GF-D8 (cell line): ENCODE data around the gene MAP1B.
"Not testable (repeated sequence)": the region's sequence is repeated elsewhere in the genome, so short reads cannot be mapped to it uniquely, and the experiment has no call there.

Experiments
- DNase-seq: peaks from one replicate; lab custom pipeline; 2025; lab: John Stamatoyannopoulos, UW

Gene MAP1B

GRCh38 chr5:72161951-72162350 is 54.7 kb downstream of the MAP1B start:
- DNase-seq = no peak

DNA sequence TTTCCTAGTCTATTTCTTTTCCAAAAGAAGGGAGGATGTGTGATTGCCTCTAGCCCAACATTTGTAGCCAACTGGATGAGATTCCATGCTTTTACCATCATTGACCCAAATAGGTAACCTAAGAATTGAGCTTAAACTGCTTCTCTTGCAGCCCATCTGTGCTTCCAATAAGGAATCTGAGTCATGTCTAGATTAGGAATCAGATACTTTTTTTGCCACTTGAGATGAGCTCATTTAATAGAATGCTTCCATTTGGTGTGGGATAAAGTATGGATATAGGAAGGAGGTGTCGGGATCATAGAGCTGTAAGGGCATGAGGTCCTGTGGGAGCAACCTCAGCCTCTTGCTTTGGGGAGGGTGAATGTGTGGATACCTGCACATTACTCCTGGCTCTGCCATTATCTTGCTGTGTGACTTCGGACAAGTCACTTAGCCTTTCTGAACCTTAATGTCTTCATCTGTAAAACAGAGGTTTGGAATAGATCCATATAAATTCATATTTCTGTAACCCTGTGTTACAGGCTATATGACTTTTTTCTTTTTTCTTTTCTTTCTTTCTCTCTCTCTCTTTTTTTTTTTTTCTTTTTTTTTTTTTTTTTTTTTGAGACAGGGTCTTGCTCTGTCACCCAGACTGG is 56.2 kb downstream of the MAP1B start:
- no peak for DNase-seq

DNA sequence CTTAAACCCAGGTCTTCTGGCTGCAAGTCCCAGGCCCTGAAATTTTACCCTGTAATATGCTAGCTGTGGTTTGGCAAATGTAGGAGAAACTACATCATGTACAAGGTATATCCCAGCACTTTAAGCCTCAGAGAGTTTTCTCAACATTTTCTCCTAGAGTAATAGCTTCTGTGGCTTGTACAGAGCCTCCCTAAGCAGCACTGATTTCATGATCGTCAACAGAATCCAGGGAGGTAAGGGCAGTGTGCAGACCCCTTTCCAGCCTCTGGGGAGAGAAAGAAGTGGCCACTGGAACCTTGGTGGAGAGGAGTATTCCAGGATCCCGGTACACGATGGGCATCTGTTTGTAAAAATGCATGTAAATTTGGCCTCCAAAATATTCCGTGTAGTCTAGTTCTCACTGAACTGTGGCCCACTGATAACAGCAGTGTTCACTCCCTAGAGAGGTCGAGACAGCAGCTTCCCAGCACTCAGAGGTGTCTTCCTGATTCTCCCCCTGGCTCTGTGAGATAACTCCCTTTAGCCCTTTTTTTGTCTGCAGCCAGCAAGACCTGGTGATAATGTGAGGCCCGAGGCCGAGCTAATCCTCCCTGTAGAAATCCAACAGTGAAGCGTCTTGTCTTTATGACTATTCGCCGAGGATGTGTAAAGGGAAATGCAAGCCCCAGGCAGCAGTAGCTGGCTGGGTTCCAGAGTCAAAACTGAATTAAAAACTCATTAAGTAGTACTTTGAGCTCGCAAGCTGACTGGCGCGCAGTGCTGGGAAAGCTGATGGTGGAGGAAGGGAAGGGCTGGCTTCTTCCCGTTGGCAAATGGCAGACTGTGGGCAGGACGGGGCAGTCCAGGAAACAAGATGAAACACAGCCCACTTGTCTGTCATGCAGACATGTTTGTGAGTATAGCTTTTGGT is 59.0 kb downstream of the MAP1B start:
- no peak for DNase-seq

DNA sequence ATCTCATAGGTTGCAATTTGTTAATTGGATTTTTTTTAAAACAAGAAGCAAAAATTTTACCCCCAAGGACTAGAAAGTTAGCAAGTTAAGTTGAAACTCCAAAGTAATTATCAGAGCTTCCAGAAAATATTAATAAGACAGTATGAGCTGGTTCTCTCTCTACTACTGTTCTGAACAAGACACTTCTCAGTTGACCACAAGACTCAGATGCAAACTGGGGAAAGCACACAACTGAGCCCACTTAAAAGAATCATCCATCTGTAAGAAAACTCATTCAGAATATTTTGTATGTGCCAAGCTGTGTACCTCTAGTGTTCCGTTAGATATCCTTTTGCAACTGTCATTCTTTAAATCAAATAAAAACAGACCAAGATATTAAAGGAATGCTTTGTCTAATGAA is 60.0 kb downstream of the MAP1B start:
- no peak for DNase-seq

- DNase-seq = no peak
These were observed 60.5 kb downstream of the MAP1B start for GRCh38 chr5:72167804-72168203.

- no peak for DNase-seq
These were observed 62.8 kb downstream of the MAP1B start for GRCh38 chr5:72170101-72170500.

DNA sequence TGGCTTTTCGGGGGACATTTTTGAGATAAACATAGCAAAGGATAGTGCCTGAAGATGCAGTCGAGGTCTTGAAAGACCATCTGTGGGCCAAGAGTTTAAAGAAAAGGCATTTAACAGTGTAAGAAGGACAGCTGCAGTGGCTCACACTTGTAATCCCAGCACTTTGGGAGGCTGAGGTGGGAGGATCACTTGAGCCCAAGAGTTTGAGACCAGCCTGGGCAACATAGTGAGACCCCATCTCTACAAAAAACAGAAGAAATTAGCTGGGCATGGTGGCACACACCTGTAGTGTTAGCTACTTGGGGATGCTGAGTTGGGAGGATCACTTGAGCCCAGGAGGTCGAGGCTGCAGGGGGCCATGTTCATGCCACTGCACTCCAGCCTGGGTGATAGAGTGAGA is 63.9 kb downstream of the MAP1B start:
- not testable (repeated sequence) for DNase-seq

- DNase-seq = no peak
These were observed 64.4 kb downstream of the MAP1B start for GRCh38 chr5:72171667-72172066.

- no peak for DNase-seq
These were observed 65.5 kb downstream of the MAP1B start for GRCh38 chr5:72172786-72173185.

GRCh38 chr5:72177538-72177937 is 70.3 kb downstream of the MAP1B start:
- no peak for DNase-seq

DNA sequence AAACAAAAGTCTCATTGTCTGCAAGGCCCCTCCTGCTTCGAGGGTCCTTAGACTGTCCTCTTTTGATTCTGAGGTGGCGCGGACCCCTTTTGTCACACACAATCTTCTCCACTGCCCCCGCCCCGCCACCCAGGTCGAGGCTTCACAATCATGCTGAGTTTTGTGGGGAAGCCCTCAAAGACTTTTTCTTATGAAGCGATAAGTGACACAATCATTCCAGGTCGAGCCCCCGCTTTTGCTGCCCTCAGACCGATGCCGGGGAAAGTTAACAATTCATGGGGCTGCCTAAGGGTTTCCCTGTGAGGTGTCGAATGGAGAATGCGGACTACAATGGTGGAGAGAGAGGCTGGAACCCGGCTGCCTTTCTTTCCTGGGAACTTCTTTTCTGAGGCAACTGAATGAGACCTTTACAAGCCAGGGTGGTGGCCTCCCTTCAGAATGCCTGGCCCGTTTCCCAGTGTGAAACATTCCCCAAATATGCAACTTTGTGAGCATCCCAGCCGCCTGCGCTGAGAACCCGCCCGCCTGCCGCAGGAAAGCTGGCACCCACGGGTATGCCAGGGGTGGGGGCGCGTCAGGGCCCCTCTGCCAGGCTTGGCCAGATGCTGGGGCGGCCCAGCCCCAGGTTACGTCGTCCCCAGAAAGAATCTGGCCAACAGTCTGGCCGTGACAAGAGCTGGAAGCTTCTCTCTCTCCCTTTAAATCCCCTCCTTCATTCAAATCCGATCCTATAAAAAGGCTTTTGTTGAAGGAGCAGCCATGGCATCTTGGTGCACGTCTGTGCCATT is 71.9 kb downstream of the MAP1B start:
- DNase-seq = no peak

DNA sequence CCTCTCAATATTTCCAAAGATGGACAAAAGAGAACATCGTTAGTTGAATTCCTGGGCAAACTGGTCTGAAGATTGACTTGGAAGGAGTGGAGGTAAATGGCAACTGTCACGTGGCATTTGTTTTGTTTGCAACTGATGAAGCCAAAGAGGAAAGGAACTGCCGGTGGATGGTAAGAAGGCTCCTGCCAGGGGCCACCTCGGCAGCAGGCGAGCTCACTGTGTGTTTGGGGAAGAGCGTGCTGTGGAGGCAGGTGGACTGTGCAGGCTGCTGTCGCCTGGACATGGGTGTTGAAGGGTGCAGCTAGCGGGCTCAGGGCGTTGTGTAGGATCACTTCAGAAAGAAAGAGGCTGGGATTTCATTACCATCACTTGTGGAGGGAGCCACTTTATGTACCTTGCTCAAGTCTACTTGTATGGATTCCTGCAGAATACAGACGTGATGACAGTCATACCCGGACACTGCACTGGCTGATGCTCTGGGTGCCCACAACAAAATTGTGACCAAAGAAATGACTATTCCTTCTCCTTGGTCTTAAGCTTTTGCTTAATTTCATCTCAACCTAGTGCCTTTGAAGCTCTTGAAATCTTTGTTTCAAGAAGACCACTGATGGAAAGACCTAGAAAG is 72.7 kb downstream of the MAP1B start:
- DNase-seq = no peak

DNA sequence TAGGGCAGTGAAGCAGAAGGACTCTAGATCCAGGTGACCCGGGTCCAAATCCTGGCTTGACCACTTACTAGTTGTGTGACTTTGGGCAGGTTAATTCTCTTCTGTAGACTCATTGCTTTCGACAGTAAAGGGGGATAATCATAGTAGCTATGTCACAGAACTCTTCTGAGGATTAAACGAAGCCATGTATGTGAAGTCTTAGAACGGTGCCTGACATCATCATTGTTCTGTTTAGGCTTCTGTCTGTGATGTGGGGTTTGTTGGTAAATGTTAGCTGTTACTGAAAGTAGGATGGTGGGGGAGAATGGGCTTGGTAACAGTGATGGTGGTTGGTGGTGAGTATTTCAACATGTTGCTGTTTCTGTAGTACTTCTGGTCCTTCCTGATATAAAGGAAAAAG is 73.7 kb downstream of the MAP1B start:
- DNase-seq = no peak

DNA sequence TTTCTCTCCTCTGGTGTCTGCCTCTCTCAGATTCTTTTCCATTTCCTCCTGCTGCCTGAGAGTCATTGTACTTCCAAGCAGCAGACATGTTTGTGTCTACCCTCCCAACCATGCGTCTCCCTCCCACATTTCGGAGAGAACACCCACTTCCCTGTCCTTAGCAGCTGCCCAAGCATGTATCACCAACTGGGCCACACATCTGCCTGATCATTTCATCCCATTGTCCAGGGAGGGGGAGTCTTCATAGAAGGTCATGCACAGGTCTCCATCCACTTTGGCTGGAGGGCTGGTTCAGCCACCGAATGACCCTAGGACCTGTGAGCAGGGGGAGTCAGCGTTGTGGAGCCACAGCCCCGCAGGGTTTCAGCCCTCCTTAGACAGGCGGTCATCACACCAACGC is 75.4 kb downstream of the MAP1B start:
- no peak for DNase-seq

- DNase-seq = no peak
These were observed 75.8 kb downstream of the MAP1B start for GRCh38 chr5:72183101-72183520.

DNA sequence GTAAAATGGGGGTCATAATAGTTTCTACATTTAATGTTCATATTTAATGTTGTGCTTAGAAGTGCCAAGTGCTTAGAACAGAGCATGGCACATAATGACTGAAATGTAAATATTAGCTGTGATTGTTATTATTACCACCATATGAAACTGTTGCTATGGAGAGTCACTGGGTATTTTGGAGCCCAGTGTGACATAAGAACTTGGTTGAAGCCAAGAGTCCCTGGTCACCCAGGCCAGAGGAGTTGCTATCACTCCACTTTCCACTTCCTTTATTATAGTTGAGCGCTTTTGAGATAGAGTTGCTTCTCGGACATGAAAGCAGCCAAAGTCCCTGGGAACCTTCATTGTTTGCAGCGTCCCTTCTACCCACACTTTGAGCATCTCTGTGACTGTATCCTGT is 77.1 kb downstream of the MAP1B start:
- no peak for DNase-seq

DNA sequence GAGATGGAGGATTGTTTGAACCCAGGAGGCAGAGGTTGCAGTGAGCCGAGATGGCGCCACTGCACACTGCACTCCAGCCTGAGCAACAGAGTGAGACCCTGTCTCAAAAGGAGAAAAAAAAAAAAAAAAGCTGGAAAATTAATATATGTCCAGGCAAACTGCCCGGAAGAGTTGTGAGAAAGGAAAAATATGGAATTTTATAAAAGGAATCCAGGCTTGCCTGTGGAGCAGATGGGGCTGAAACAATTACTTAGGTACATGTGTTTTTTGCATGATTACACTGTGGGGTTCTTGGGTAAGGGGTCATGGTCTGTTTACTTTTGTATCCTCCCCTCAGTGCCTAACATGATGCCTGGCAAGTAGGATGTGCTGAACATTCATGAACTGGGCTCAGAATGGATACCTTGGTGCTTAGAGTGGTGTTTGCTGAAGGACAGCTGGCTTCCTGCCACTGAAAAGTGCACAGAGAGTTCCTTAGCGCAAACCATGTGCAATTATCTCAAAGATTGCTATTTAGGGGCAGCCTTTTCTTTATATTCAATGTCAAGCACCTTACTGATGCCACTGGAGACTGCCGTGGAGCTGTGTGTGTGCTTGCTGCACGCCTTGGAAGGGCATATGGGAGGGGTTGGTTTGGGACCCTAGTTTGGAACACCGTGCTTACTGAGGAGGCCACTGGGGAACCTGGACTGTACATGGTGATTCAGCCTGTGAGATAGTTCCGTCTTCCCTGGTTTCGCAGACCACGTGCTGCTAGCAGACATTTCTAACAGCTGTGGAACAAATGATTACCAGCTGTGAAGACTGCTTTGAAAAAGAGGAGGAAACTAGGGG is 78.4 kb downstream of the MAP1B start:
- DNase-seq = no peak

- DNase-seq = no peak
These were observed 80.3 kb downstream of the MAP1B start for GRCh38 chr5:72187388-72188075.

DNA sequence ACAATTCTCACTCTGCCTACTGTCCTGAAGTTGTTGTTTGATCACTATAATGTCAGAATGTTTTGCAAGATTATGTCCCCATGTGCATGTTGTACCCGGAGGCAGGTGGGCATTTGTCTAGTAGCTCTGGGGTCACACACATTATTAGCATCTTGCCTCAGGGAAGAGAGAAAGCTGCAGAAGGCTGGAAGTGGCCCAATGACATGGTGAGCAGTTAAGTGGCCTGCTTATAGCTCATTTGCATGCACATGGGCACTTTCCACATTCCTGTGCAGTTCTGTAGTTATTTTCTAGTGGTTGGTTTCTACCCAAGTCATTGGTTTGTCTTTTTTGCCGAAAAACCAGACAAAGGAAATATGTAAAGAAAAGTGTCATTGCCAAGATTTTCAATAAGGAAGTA is 80.9 kb downstream of the MAP1B start:
- DNase-seq = no peak

DNA sequence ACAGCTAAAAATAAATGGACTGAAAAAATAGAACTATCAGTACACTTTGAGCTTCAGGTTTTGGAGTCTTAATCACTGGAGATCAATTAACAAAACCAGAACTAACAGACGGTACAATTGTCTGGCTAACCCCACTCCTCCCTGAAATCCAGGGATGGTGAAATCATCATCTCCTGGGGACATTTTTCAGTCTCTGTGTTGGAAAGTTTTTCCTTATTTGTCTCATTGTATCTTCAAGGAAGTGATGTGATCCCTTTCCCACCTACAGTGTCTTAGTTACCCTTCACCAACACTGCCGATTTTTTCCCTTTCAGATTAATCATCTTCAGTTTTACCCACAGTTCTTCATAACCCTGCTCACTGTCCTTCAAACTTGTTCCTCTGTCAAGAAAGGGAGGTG is 81.9 kb downstream of the MAP1B start:
- DNase-seq = no peak

GRCh38 chr5:72191404-72191803 is 84.1 kb downstream of the MAP1B start:
- DNase-seq = no peak
